ENCODE results near the gene INPP5K. TPM values are rescaled to one million over a fixed set of nuclear protein-coding genes. Genes with fewer than 3 reads are reported as not detected.

INPP5K gene
- total and polyA plus RNA-seq, 9 donors = 23.0 to 39.1 (median 28.3) TPM

- intact Hi-C loops (cut with DNase I) = no loop called here
- H3K36me3 ChIP-seq = no peaks in the 10 kb centered on the region
- no peak overlapping the region for H3K4me3 ChIP-seq
- no peaks in the 10 kb centered on the region for H3K9me3 ChIP-seq
- no peak for DNase-seq
- H3K27me3 ChIP-seq = no peaks in the 10 kb centered on the region
- peak overlapping the region in 1 of 2 donors; percentile 88 for H3K27ac ChIP-seq
- TF ChIP-seq, protein P1, sequence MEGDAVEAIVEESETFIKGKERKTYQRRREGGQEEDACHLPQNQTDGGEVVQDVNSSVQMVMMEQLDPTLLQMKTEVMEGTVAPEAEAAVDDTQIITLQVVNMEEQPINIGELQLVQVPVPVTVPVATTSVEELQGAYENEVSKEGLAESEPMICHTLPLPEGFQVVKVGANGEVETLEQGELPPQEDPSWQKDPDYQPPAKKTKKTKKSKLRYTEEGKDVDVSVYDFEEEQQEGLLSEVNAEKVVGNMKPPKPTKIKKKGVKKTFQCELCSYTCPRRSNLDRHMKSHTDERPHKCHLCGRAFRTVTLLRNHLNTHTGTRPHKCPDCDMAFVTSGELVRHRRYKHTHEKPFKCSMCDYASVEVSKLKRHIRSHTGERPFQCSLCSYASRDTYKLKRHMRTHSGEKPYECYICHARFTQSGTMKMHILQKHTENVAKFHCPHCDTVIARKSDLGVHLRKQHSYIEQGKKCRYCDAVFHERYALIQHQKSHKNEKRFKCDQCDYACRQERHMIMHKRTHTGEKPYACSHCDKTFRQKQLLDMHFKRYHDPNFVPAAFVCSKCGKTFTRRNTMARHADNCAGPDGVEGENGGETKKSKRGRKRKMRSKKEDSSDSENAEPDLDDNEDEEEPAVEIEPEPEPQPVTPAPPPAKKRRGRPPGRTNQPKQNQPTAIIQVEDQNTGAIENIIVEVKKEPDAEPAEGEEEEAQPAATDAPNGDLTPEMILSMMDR (IDR thresholded peaks at IDR 0.05) = no peak
- TF ChIP-seq EP300 (IDR thresholded peaks at IDR 0.05) = no peak
- TF ChIP-seq POLR2A (IDR thresholded peaks at IDR 0.05) = no peak
- WGBS, 3 donors = 62 to 82% (median 64%) methylated on average over 7 of the region's 7 CpGs
- peaks cover 10% of the 10 kb centered on the region for H3K4me1 ChIP-seq (ENCODE audit: insufficient read depth)
These were observed 27.6 kb downstream of the INPP5K start for GRCh38 chr17:1488826-1489270.

DNA sequence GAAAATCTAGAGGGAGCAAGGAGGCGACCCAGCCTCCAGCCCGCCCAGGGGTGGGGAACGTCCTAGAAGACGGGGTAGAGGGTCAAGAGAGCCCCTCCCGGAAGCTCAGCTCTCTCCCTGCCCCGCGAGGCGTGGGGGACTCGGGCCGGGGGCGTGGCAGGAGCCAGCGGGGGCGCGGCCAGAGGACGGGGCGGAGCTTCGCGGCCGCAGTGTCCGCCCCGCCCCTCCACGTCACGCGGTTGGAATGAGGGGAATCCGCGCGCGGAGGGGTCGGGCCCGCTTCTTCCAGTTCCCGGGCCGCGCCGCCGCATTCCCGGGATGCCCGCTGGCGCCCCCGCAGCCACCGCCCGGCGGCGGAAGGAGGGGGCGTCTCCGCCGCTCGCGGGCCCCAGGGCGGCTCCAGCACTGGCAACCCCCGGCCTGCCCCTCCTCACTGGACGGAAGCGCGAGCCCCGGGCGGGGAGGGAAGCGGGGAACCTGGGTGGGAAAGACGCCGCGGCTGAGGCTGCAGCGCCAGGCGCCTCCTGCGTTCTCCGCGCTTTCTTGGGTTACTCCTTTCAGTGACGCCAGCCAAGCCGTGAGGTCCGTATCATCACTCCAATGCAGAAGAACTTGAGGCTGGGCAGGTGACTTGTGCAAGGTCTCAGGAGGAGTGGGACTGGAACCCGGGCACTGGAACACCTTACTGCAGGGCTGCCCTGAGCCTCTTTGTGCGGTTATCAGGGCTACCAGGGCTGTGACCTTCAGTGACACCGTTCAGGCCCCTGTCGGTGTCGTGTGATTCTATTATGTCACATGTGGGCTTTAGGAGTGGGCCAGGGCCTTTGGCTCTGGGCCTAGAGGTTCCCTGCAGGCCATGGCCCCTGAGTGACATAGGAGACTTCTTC lies 28.2 kb downstream of the INPP5K start:
- Histone ChIP-seq H3K4me3 (peak overlapping the region; percentile 50), H3K4me1 (ENCODE audit: insufficient read depth) (peaks cover 10% of the 10 kb centered on the region), H3K36me3 (no peaks in the 10 kb centered on the region), H3K27me3 (no peaks in the 10 kb centered on the region), H3K9me3 (no peaks in the 10 kb centered on the region), H3K27ac (peak overlapping the region; percentile 23 to 88)
- DNase-seq = peak; percentile 88 to 94 (median 92)
- intact Hi-C loops (cut with DNase I) = no loop called here
- 2 to 4% (median 3%) methylated on average over 32 to 72 of the region's 72 CpGs for WGBS, 3 donors
- TF ChIP-seq EP300 (IDR thresholded peaks at IDR 0.05) = no peak
- TF ChIP-seq, protein P1 (IDR thresholded peaks at IDR 0.05) = peak in 2 of 3 donors; percentile 30 to 31
- peak; percentile 46 for TF ChIP-seq POLR2A (IDR thresholded peaks at IDR 0.05)

DNA sequence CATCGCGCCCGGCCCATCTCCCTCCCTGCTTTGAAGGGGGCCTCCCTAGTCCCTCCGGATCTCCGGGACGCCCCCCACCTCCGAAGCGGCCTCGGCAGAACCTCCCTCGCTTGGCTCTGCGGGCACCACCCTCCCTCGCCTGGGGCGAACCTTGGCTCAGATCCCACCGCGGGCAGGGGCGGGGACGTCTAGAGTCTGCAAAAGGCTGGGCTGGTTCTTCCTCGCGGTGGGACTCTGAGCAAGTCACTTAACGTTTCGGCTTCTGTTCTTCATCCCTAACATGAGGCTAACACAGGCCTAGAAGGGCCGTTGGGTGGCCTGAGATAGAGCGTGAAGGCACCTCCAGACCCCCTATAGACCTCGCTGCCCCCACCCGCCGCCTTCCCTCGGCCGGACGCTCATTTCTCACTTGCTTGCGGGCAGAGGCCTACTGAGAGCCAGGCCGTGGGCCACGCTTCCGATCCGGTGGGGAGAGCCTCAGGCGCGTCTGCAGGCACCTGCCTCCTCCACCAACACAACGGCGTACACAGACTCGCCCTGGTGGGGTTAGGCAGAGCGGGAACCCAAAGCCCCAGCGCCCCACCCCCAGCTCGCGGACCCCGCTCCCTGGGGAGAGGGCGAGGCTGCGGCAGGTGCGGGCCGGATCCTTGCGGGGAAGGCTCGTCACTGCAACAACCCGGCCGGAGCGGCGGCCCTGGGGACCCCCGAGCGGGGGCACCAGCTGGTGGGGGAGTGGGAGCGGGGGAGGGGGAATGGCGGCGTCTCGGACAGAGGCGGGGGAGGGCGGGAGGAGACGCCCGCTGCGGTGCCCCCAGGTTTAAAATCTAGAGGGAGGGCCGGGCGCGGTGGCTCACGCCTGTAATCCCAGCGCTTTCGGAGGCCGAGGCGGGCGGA lies 29.4 kb downstream of the INPP5K start:
- Histone ChIP-seq H3K27me3 (no peaks in the 10 kb centered on the region), H3K4me1 (ENCODE audit: insufficient read depth) (peaks cover 10% of the 10 kb centered on the region), H3K9me3 (no peaks in the 10 kb centered on the region), H3K36me3 (no peaks in the 10 kb centered on the region), H3K27ac (peak overlapping the region; percentile 23 to 88), H3K4me3 (peak overlapping the region; percentile 50)
- intact Hi-C loops (cut with DNase I) = no loop called here
- no peak for TF ChIP-seq EP300 (IDR thresholded peaks at IDR 0.05)
- TF ChIP-seq, protein P1 (IDR thresholded peaks at IDR 0.05) = no peak
- TF ChIP-seq POLR2A (IDR thresholded peaks at IDR 0.05) = no peak
- DNase-seq = peak; percentile 69 to 80 (median 77)
- WGBS, 3 donors = 29 to 41% (median 29%) methylated on average over 54 to 74 of the region's 74 CpGs
